Duodenal mucosa (tissue), 2 donors: ENCODE measurements around the gene OR8D2.

Experiments
- H3K27ac ChIP-seq: one replicate; pipeline ENCODE4 v1.7.0; 2013; ENCODE audit warnings: low read depth, low read length
- H3K27me3 ChIP-seq, 2 donors: one replicate each; pipeline ENCODE4 v1.7.0; 2013; ENCODE audit warnings: low read length in 2 of 2, control low read depth in 1 of 2; ENCODE audit not compliant: insufficient read depth in 2 of 2, control insufficient read depth in 1 of 2
- H3K36me3 ChIP-seq, 2 donors: one replicate each; pipeline ENCODE4 v1.7.0; 2013; ENCODE audit warnings: low read length in 2 of 2, control low read depth in 1 of 2; ENCODE audit not compliant: insufficient read depth in 2 of 2, control insufficient read depth in 1 of 2
- H3K4me1 ChIP-seq, 2 donors: one replicate each; pipeline ENCODE4 v1.7.0; 2013; ENCODE audit warnings: low read length in 2 of 2, control low read depth in 1 of 2; ENCODE audit not compliant: insufficient read depth in 2 of 2, control insufficient read depth in 1 of 2
- H3K4me3 ChIP-seq, 2 donors: one replicate each; pipeline ENCODE4 v1.7.0; 2013; ENCODE audit warnings: low read length in 2 of 2, low read depth in 1 of 2
- H3K9ac ChIP-seq, 2 donors: one replicate each; pipeline ENCODE4 v1.7.0; 2013; ENCODE audit warnings: low read length in 2 of 2, low read depth in 1 of 2
- H3K9me3 ChIP-seq, 2 donors: one replicate each; pipeline ENCODE4 v1.7.0; 2013; ENCODE audit warnings: low read length in 2 of 2, control low read depth in 1 of 2; ENCODE audit not compliant: control insufficient read depth in 1 of 2

Gene OR8D2, protein sequence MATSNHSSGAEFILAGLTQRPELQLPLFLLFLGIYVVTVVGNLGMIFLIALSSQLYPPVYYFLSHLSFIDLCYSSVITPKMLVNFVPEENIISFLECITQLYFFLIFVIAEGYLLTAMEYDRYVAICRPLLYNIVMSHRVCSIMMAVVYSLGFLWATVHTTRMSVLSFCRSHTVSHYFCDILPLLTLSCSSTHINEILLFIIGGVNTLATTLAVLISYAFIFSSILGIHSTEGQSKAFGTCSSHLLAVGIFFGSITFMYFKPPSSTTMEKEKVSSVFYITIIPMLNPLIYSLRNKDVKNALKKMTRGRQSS

DNA sequence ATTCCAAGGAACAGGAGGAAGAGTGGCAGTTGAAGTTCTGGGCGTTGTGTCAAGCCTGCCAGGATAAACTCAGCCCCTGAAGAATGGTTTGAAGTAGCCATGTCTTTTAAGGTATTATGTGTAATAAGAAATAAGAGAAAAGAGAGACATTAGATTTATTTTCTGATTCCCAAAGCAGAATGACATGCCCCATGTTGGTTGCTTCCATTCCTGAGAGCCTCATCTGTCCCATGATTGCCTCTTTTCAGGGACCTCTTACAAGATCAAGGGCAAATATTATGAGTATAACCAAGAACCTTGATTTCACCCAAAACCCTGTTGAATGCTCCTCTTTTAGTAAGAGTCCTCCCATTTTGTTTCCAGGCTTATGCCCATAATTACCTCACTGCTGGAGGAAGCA, at the start of gene OR8D2:
Gene OR8D2, minus strand, starts transcription at position 101 of the 400 bp plus-strand sequence. Its CDS starts 0 bp downstream, at position 101.
- Histone ChIP-seq H3K27me3 (no peaks in the 10 kb centered on the region), H3K9ac (no peak within 1 kb of the TSS), H3K4me3 (no peak within 1 kb of the TSS), H3K27ac (no peak within 1 kb of the TSS), H3K36me3 (no peaks in the 10 kb centered on the region), H3K4me1 (no peaks in the 10 kb centered on the region), H3K9me3 (no peaks in the 10 kb centered on the region)

DNA sequence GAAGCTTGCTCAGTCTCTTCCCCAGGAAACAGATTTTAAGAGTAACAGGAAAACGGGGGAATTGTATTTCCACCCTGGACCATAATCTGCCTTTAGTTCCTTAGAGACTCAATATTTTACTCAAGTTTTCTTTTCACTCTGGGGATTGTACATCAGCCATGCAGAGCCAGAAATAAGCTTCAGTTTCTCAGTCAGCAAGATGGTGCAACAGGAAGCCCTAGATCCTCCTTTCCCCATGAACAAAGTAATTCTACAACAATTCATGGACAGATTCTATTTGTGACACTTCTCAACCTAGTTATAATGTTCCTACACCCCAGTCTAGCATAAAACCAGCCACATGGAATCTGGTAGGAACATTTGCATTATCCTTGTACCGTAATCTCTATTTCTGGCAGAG, 39.6 kb upstream of the OR8D2 start:
- Histone ChIP-seq H3K4me1 (no peaks in the 10 kb centered on the region), H3K27ac (no peak overlapping the region), H3K27me3 (no peaks in the 10 kb centered on the region), H3K36me3 (no peaks in the 10 kb centered on the region), H3K9ac (no peak overlapping the region), H3K4me3 (no peak overlapping the region), H3K9me3 (no peaks in the 10 kb centered on the region)

DNA sequence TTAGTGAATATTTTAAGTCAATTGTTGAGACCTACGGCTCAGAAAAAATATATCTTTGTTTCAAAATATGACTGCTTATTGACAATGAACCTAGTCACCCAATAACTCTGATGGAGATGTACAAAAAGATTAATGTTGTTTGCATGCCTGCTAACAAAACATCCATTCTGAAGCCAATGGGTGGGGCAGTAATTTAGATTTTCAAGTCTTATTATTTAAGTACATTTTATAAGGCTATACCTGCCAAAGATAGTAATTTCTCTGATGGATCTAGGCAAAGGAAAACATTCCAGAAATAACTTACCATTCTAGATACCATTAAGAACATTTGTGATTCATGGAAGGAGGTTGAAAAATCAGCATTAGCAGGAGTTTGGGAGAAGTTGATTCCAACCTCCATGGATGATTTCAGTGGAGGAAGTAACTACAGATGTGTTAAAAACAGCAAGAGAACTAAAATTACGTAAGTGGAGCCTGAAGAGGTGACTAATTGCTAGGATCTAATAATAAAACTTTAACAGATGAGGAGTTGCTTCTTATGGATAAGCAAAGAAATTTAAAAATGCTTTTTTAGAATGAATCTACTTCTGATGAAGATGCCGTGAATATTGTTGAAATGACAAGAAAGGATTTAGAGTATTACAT, 26.4 kb upstream of the OR8D2 start:
- Histone ChIP-seq H3K27ac (no peak overlapping the region), H3K9ac (no peak overlapping the region), H3K4me1 (no peaks in the 10 kb centered on the region)

DNA sequence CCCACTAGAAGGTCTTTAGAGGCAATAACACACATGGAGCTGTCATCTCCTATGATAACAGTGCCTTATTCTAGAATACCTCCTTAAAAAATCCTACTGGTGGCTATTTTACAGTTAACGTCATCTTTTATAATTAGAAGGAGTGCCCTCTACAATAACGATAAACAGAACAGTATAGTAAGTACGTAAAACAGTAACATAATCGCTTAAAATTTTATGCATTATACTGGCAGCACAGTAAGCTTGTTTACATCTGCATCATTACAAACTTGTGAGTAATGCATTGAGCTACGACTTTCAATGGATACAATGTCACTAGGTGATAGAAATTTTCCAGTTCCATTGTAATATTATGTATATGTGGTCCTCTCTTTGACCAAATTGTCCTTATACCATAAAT, 24.3 kb upstream of the OR8D2 start:
- Histone ChIP-seq H3K4me3 (no peak overlapping the region), H3K27ac (no peak overlapping the region), H3K9me3 (no peaks in the 10 kb centered on the region), H3K27me3 (no peaks in the 10 kb centered on the region), H3K36me3 (no peaks in the 10 kb centered on the region), H3K9ac (no peak overlapping the region), H3K4me1 (no peaks in the 10 kb centered on the region)

More for the DNA sequence above, 26.4 kb upstream of the OR8D2 start:
- H3K27me3 ChIP-seq, result no peaks in the 10 kb centered on the region
- no peaks in the 10 kb centered on the region for H3K9me3 ChIP-seq
- H3K36me3 ChIP-seq, result no peaks in the 10 kb centered on the region
- no peak overlapping the region for H3K4me3 ChIP-seq

DNA sequence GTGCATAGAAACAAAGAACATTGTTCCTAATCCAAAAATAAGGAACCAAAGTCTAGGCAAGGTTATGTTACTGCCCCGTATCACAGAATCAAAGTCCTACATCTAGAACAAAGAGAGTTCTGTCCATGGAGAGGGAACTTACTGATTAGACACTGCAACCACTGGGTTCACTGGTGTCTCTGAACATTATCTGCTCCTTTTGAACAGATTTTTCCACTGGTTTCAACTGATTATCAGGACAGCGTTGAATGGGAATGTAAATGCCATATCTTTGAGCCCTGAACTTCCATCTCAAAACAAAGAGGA, 20.1 kb upstream of the OR8D2 start:
- H3K27ac ChIP-seq, result no peak overlapping the region
- no peaks in the 10 kb centered on the region for H3K4me1 ChIP-seq
- no peaks in the 10 kb centered on the region for H3K36me3 ChIP-seq
- H3K9ac ChIP-seq, result no peak overlapping the region
- H3K4me3 ChIP-seq, result no peak overlapping the region
- H3K27me3 ChIP-seq, result no peaks in the 10 kb centered on the region
- H3K9me3 ChIP-seq, result no peaks in the 10 kb centered on the region

DNA sequence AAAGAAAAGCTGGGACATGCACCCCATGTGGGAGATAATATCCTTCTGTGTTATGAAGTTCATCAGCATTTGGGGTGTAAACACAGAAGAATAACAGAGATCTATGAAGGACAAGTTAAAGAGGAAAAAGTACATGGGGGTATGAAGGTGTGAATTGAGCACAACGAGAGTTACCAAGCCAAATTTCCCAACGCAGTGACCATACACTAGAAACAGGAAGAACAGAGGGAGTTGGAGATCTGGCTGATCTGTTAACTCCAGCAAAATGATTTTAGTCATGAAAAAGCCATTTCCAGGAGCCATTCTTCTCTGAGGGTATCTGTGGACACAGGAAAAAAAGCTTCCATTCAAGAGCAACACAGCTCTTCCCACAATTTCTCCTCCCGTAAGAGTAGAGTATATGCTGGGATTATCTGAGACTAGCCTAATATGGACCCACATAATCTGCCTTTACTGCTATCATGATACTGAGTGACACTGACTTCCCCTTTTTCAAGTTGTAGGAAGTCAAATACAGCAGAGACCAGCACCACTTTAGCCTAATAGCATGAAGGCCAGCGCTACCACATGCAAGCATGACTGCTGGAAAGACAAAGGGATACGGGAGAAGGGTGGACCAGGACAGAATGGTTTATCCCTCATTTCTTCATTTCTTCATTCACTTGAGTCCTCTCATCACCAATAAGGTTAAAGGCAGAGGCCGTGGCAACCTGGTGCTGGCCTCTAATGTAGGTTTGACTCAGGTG, 19.6 kb upstream of the OR8D2 start:
- no peak overlapping the region for H3K9ac ChIP-seq
- no peaks in the 10 kb centered on the region for H3K4me1 ChIP-seq
- H3K9me3 ChIP-seq, result no peaks in the 10 kb centered on the region
- no peaks in the 10 kb centered on the region for H3K36me3 ChIP-seq
- H3K4me3 ChIP-seq, result no peak overlapping the region
- H3K27me3 ChIP-seq, result no peaks in the 10 kb centered on the region
- no peak overlapping the region for H3K27ac ChIP-seq

DNA sequence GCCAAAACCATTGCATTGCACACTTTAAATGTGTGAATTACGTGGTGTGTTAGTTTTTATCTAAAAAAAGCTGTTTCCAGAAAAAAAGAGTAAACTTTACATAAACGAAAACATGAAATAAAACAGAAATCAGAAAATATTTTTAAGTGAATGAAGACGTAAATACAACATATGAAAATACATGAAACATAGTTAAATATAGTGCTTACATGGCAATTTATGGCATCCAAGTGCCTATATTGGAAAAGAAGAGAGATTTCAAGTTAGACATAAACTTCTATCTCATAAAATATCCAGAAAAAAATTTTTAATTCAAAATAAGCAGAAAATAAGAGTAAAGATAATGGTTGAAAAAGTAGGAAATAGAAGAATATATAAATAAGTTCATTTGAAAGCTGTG, 11.9 kb upstream of the OR8D2 start:
- Histone ChIP-seq H3K9me3 (no peaks in the 10 kb centered on the region), H3K4me3 (no peak overlapping the region), H3K9ac (no peak overlapping the region), H3K36me3 (no peaks in the 10 kb centered on the region), H3K4me1 (no peaks in the 10 kb centered on the region), H3K27me3 (no peaks in the 10 kb centered on the region), H3K27ac (no peak overlapping the region)

DNA sequence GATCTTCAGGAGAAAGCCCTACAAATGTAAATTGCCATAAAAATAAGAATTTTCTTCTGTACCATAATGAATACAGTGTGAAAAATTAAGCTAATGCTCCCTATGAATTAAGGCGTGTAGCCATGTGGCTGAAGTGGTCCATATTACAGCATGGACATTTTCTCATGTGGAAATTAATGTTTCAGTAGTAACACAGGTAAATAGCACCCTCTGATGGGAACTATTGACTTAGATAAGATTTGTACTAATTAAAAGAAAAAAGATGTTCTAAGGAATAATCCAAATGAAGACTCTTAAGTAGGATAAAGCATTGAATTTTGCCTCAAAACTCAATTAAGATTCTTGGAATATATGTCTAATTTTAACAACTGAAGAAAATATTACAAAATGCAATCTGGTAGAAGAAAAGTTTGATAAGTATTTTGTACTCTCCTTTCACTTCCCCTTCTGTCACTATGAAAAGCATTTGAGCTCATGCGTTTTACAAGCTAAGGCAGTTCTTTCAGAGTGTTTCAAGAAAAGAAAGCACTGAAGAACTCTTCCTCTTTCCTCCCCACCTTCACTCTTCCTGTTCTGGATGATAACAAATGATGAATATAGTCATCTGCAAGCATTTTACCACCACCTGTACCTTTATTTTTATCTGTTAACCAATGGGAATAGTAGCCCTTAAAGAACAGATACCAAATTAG, 9.9 kb upstream of the OR8D2 start:
- no peaks in the 10 kb centered on the region for H3K36me3 ChIP-seq

DNA sequence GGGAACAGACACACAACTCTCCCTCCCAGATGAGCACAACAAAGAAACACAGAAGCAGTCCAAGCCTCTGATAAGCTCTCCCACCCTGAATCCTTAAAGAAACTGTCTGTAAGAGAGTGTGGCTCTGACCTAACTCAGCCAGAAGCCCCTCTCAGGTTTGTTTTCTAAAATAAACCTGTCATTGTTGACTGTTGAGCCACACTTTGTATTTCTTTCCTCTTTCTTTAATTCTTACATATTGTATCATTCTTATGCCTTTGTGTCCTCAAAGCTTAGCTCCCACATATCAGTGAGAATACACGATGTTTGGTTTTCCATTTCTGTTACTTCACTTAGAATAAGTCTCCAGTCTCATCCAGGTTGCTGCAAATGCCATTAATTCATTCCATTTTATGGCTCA, 7.8 kb upstream of the OR8D2 start:
- Histone ChIP-seq H3K27me3 (no peaks in the 10 kb centered on the region), H3K9me3 (no peaks in the 10 kb centered on the region), H3K4me1 (no peaks in the 10 kb centered on the region), H3K36me3 (no peaks in the 10 kb centered on the region), H3K9ac (no peak overlapping the region), H3K4me3 (no peak overlapping the region), H3K27ac (no peak overlapping the region)

More for the DNA sequence above, 9.9 kb upstream of the OR8D2 start:
- Histone ChIP-seq H3K4me3 (no peak overlapping the region), H3K27ac (no peak overlapping the region), H3K9ac (no peak overlapping the region), H3K4me1 (no peaks in the 10 kb centered on the region), H3K9me3 (no peaks in the 10 kb centered on the region), H3K27me3 (no peaks in the 10 kb centered on the region)

DNA sequence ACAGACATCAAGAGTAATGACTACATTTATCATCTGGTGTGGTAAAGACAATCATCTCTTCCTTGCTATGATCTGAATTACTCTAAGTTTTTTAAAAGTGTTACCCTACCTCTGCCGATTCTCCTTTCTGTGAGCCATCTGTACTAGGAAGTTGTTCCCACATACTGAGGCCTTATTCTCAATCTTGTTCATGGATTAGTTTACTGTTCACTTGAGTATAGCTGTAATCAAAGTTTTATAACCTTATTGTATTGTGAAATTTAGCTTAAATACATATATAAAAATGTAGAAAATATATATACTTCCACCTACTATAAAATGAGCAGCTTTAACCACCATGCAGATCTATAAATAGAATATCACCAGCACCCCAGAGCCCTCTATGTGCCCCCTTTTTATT, 2.4 kb upstream of the OR8D2 start:
- no peak overlapping the region for H3K9ac ChIP-seq
- H3K27ac ChIP-seq, result no peak overlapping the region
- H3K4me1 ChIP-seq, result no peaks in the 10 kb centered on the region
- no peaks in the 10 kb centered on the region for H3K36me3 ChIP-seq
- H3K27me3 ChIP-seq, result no peaks in the 10 kb centered on the region
- no peak overlapping the region for H3K4me3 ChIP-seq
- H3K9me3 ChIP-seq, result no peaks in the 10 kb centered on the region
